Mononuclear cell (primary cell): ENCODE measurements around the gene ARG2. TPM values are rescaled to one million over a fixed set of nuclear protein-coding genes. Genes with fewer than 3 reads are reported as not detected.
"Not testable (repeated sequence)": the region's sequence is repeated elsewhere in the genome, so short reads cannot be mapped to it uniquely, and the experiment has no call there.

ENCODE experiments used
- H3K27me3 ChIP-seq: 2 replicates; pipeline ENCODE4 v1.6.0; 2011; ENCODE audit warnings: low read length, control low read depth; ENCODE audit not compliant: insufficient read depth
- H3K4me1 ChIP-seq: 2 replicates; pipeline ENCODE4 v1.5.1; 2011; ENCODE audit warnings: mild to moderate bottlenecking, low read length, control low read depth; ENCODE audit not compliant: insufficient read depth
- H3K4me3 ChIP-seq: 2 replicates; pipeline ENCODE4 v1.5.1; 2011; ENCODE audit warnings: mild to moderate bottlenecking, low read length, moderate library complexity
- H3K9me3 ChIP-seq: 2 replicates; pipeline ENCODE4 v1.5.1; 2011; ENCODE audit warnings: low read depth, mild to moderate bottlenecking, control low read depth, low read length
- total RNA-seq: library from RNA; depleted of rRNA; stranded (reverse); fragments of >200 nt; gene quantifications from one replicate; pipeline ENCODE4 v1.2.3, GENCODE V29; 2012

The ARG2 gene
- total RNA-seq, 1 donor = 3.3 TPM

- Histone ChIP-seq H3K4me1 (no peaks in the 10 kb centered on the region), H3K4me3 (no peak overlapping the region), H3K27me3 (no peaks in the 10 kb centered on the region), H3K9me3 (no peaks in the 10 kb centered on the region)
Measured at GRCh38 chr14:67580336-67581171, 39.2 kb upstream of the ARG2 start.

- Histone ChIP-seq H3K27me3 (no peaks in the 10 kb centered on the region), H3K4me3 (no peak overlapping the region), H3K9me3 (no peaks in the 10 kb centered on the region), H3K4me1 (no peaks in the 10 kb centered on the region)
Measured at GRCh38 chr14:67581643-67582042, 38.1 kb upstream of the ARG2 start.

GRCh38 chr14:67582061-67582460, 37.7 kb upstream of the ARG2 start:
- Histone ChIP-seq H3K27me3 (no peaks in the 10 kb centered on the region), H3K4me3 (no peak overlapping the region), H3K9me3 (no peaks in the 10 kb centered on the region), H3K4me1 (no peaks in the 10 kb centered on the region)

- H3K4me3 ChIP-seq = no peak overlapping the region
- H3K27me3 ChIP-seq = no peaks in the 10 kb centered on the region
- H3K4me1 ChIP-seq = no peaks in the 10 kb centered on the region
- H3K9me3 ChIP-seq = no peaks in the 10 kb centered on the region
Measured at GRCh38 chr14:67583711-67584644, 35.7 kb upstream of the ARG2 start.

GRCh38 chr14:67584978-67585377, 34.7 kb upstream of the ARG2 start:
- Histone ChIP-seq H3K27me3 (no peaks in the 10 kb centered on the region), H3K9me3 (no peaks in the 10 kb centered on the region), H3K4me1 (no peaks in the 10 kb centered on the region), H3K4me3 (no peak overlapping the region)

GRCh38 chr14:67586369-67586768, 33.4 kb upstream of the ARG2 start:
- no peak overlapping the region for H3K4me3 ChIP-seq
- H3K27me3 ChIP-seq = no peaks in the 10 kb centered on the region
- no peaks in the 10 kb centered on the region for H3K4me1 ChIP-seq

GRCh38 chr14:67589204-67589770, 30.4 kb upstream of the ARG2 start:
- Histone ChIP-seq H3K4me3 (no peak overlapping the region), H3K27me3 (no peaks in the 10 kb centered on the region), H3K9me3 (no peaks in the 10 kb centered on the region), H3K4me1 (no peaks in the 10 kb centered on the region)

More at GRCh38 chr14:67586369-67586768, 33.4 kb upstream of the ARG2 start:
- no peaks in the 10 kb centered on the region for H3K9me3 ChIP-seq

GRCh38 chr14:67593650-67594049, 26.1 kb upstream of the ARG2 start:
- not testable (repeated sequence) for H3K27me3 ChIP-seq, H3K4me1 ChIP-seq, H3K9me3 ChIP-seq, H3K4me3 ChIP-seq

DNA sequence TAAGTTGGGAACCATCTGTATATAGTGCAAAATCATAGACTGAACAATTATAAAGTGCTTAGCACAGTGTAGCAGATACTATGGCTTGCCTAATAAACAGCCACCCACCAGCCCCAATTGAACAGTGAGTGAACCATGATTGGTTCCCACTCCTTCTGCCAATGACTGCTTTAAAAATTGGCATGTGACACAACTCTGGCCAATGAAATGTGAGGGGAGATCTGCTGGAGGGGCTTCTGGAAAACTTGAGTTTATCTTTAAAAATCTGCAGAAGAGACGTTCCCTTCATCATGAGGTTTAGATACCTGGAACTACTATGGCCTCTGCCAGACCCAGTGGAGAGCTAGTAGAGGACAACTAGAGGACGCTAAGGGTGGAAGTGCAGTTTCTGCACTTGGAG, 24.3 kb upstream of the ARG2 start:
- no peaks in the 10 kb centered on the region for H3K27me3 ChIP-seq
- H3K4me3 ChIP-seq = no peak overlapping the region
- H3K4me1 ChIP-seq = peaks cover 14% of the 10 kb centered on the region

GRCh38 chr14:67599698-67600561, 19.8 kb upstream of the ARG2 start, which contains the start of gene PIGH:
Gene PIGH, minus strand, starts transcription at chr14:67600268. Its CDS starts 65 bp downstream, at chr14:67600203.
- Histone ChIP-seq H3K27me3 (no peaks in the 10 kb centered on the region), H3K4me3 (peak within 1 kb of the TSS; percentile 81), H3K9me3 (no peaks in the 10 kb centered on the region), H3K4me1 (peaks cover 23% of the 10 kb centered on the region)

More for the DNA sequence above, 24.3 kb upstream of the ARG2 start:
- no peaks in the 10 kb centered on the region for H3K9me3 ChIP-seq

DNA sequence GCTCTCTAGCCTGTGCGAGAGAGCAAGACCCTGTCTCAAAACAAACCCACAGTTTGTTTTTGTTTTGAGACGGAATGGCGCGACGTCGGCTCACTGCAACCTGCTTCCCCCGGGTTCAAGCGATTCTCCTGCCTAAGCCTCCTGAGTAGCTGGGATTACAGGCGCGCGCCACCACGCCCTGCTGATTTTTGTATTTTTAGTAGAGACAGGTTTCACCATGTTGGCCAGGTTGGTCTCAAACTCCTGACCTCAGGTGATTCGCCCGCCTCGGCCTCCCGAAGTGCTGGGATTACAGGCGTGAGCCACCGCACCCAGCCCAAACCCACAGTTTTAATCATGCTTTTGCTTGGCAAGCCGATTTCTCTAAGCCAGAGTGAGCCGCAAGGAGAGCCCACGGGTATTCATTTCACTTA, 19.2 kb upstream of the ARG2 start:
- not testable (repeated sequence) for H3K27me3 ChIP-seq, H3K9me3 ChIP-seq
- Histone ChIP-seq H3K4me1 (peaks cover 23% of the 10 kb centered on the region), H3K4me3 (peak overlapping the region; percentile 81)

- Histone ChIP-seq H3K4me3 (no peak overlapping the region), H3K9me3 (no peaks in the 10 kb centered on the region), H3K4me1 (peaks cover 23% of the 10 kb centered on the region), H3K27me3 (no peaks in the 10 kb centered on the region)
Measured at GRCh38 chr14:67602076-67602475, 17.6 kb upstream of the ARG2 start.

- Histone ChIP-seq H3K9me3 (no peaks in the 10 kb centered on the region), H3K4me1 (peaks cover 23% of the 10 kb centered on the region), H3K4me3 (no peak overlapping the region), H3K27me3 (no peaks in the 10 kb centered on the region)
Measured at GRCh38 chr14:67602995-67603545, 16.6 kb upstream of the ARG2 start.

DNA sequence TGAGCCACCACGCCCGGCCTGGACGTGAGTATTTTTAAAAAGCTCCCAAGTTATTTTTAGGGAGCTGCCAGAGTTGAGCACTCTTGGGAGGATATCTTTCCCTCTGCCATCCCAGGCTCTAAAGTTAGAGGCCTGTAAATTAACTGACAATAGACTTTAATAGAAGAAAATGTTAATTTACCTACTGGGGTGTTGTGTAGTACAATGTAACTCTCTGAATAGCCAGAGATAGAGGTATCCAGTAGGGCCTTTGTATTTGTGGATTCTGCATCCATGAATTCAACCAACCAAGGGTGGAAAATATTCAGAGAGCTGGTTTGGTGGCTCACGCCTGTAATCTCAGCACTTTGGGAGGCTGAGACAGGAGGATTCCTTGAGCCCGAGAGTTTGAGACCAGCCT, 12.1 kb upstream of the ARG2 start:
- no peaks in the 10 kb centered on the region for H3K4me1 ChIP-seq
- H3K9me3 ChIP-seq = no peaks in the 10 kb centered on the region
- H3K27me3 ChIP-seq = no peaks in the 10 kb centered on the region
- H3K4me3 ChIP-seq = no peak overlapping the region
